Lower leg skin (tissue), 4 donors: ENCODE data around the gene PXMP2. TPM values are rescaled to one million over a fixed set of nuclear protein-coding genes. Genes with fewer than 3 reads are reported as not detected.

Experiments
- DNase-seq, 2 donors: peaks; one replicate each; pipeline ENCODE4 v3.0.0-alpha.2; 2019; ENCODE audit warnings: low spot score in 2 of 2
- H3K4me3 ChIP-seq: fragments of 200-600 bp; sonication (generic); 2 replicates; pipeline ENCODE4 v1.5.1; 2017; ENCODE audit warnings: mild to moderate bottlenecking, low read depth; ENCODE audit not compliant: poor library complexity, severe bottlenecking
- CTCF ChIP-seq, 3 donors: fragments of 450-650 bp; IDR thresholded peaks; one replicate each; pipeline ENCODE4 v1.5.1; 2016; ENCODE audit warnings: antibody characterized with exemption in 3 of 3, mild to moderate bottlenecking in 3 of 3, moderate library complexity in 2 of 3
- POLR2A ChIP-seq, 2 donors: fragments of 450-650 bp; IDR thresholded peaks; one replicate each; pipeline ENCODE4 v1.6.1; 2016 to 2017; ENCODE audit warnings: antibody characterized with exemption in 2 of 2, mild to moderate bottlenecking in 1 of 2, moderate library complexity in 1 of 2
- WGBS, 2 donors: methylation state at CpG; one replicate each; pipeline ENCODE4 v1.1.5; 2018; 5-methylcytosine and 5-hydroxymethylcytosine counted together
- intact Hi-C: fragments of 100-400 bp; cut with DNase I; formaldehyde crosslinking; loops from one replicate; pipeline ENCODE4 v1.15.0; 2023; ENCODE audit warnings: low total_unique reads
- total RNA-seq, 4 donors: library from RNA; depleted of rRNA; stranded (reverse); fragments of >200 nt; gene quantifications; one replicate each; pipeline ENCODE4 v1.1.0, GENCODE V29; 2016

PXMP2 gene
- total RNA-seq, 4 donors from 2014 or later = 13.7 to 33.4 (median 19.1) TPM

GRCh38 chr12:132719954-132720324 is 32.6 kb downstream of the PXMP2 start:
- intact Hi-C loops = no loop called here
- no peak for DNase-seq
- H3K4me3 ChIP-seq = no peak overlapping the region
- TF ChIP-seq POLR2A (IDR thresholded peaks at IDR 0.05) = no peak
- TF ChIP-seq CTCF (IDR thresholded peaks at IDR 0.05) = no peak
- WGBS, 2 donors = 92 to 93% methylated on average over 12 of the region's 12 CpGs

- no peak for DNase-seq
- no peak for TF ChIP-seq POLR2A (IDR thresholded peaks at IDR 0.05)
- no peak for TF ChIP-seq CTCF (IDR thresholded peaks at IDR 0.05)
- no peak overlapping the region for H3K4me3 ChIP-seq
- WGBS, 2 donors = 93 to 96% methylated on average over 25 of the region's 25 CpGs
- intact Hi-C loops = no loop called here
Measured at GRCh38 chr12:132720606-132721345, 33.4 kb downstream of the PXMP2 start.

- no peak for DNase-seq
- WGBS, 2 donors = 91 to 93% methylated on average over 30 of the region's 30 CpGs
- no peak overlapping the region for H3K4me3 ChIP-seq
- TF ChIP-seq CTCF (IDR thresholded peaks at IDR 0.05) = no peak
- no peak for TF ChIP-seq POLR2A (IDR thresholded peaks at IDR 0.05)
- intact Hi-C loops = no loop called here
Measured at GRCh38 chr12:132723015-132723763, 35.8 kb downstream of the PXMP2 start.

GRCh38 chr12:132723764-132724140 is 36.4 kb downstream of the PXMP2 start:
- DNase-seq = no peak
- TF ChIP-seq CTCF (IDR thresholded peaks at IDR 0.05) (no peak), POLR2A (IDR thresholded peaks at IDR 0.05) (no peak)
- H3K4me3 ChIP-seq = no peak overlapping the region
- 82 to 98% methylated on average over 2 of the region's 2 CpGs for WGBS, 2 donors
- intact Hi-C loops = no loop called here

GRCh38 chr12:132724506-132725241 is 37.3 kb downstream of the PXMP2 start:
- H3K4me3 ChIP-seq = no peak overlapping the region
- intact Hi-C loops = no loop called here
- TF ChIP-seq CTCF (IDR thresholded peaks at IDR 0.05) (no peak), POLR2A (IDR thresholded peaks at IDR 0.05) (no peak)
- DNase-seq = no peak
- 79 to 82% methylated on average over 15 to 30 of the region's 30 CpGs for WGBS, 2 donors
